Measurements from ENCODE around the gene SIGLEC10.
"Not testable (repeated sequence)": the region's sequence is repeated elsewhere in the genome, so short reads cannot be mapped to it uniquely, and the experiment has no call there.

Gene SIGLEC10

GRCh38 chr19:51417107-51417809 is at the start of gene SIGLEC10:
TSS of gene SIGLEC10 (minus strand) at chr19:51417642. CDS start at chr19:51417581, 61 bp downstream.
- peak; percentile 62 for DNase-seq (ENCODE audit: insufficient read length, low spot score)
- peak; percentile 89 for FAIRE-seq

DNA sequence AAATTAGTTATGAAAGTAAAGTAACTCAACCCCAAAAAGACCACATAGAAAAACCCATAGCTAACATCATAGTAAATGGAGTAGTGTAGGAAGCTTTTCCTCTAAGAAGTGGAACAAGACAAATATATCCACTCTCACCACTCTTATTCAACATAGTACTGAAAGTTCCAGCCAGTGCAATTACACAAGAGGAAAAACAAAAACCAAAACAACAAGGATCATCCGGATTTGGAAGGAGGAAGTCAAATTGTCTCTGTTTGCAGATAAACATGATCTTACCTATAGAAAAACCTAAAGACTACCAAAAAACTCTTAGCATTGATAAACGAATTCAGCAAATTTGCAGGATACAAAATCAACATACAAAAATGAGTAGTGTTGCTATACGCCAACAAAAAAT is 49.3 kb upstream of the SIGLEC10 start:
- no peak for FAIRE-seq
- DNase-seq (ENCODE audit: insufficient read length, low spot score) = no peak

GRCh38 chr19:51463976-51464581 is 46.6 kb upstream of the SIGLEC10 start:
- not testable (repeated sequence) for FAIRE-seq; DNase-seq (ENCODE audit: insufficient read length, low spot score)

- DNase-seq (ENCODE audit: insufficient read length, low spot score) = no peak
- FAIRE-seq = no peak
These were observed 45.2 kb upstream of the SIGLEC10 start for GRCh38 chr19:51462681-51463080.

DNA sequence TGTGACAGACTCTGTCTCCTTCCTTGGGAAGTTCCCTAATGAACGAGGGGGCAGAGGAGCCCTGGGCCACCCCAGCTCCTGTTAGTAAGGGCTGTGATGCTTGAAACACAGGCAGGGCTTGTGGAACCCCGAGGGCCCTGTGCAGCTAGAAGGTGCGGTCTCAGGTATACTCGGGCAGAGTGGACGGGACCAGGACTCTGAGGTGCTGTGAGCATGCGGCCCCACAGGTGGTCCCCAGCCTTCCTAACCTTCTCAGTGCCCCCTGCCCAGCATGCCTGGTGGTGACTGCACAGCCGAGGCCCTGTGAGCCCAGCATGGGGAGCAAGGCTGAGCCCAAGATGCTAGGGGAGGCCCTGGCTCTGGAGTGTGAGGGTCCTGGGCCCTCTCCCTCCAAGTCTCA is 44.8 kb upstream of the SIGLEC10 start:
- DNase-seq (ENCODE audit: insufficient read length, low spot score) = no peak
- FAIRE-seq = no peak

DNA sequence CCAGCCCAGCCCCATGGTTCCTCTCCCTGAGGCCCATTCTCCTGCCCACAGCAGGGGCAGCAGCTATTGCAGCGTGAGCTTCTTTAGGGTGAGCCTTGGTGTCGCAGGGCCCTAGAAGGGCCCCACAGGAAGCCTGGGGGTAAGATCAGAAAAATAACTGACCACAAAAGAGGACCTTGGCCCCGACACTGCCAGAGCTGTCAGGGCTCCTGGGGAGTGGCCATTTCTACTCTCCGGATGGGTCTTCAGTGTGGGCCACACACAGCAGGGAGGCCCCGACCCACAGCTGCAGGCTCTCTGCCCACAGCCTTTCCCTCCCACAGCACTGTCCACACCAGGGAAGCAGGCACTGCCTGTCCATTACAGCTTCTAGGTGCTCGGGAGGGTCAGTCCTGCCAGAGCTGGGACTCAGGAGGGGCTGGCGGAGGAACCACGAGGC is 44.3 kb upstream of the SIGLEC10 start:
- DNase-seq (ENCODE audit: insufficient read length, low spot score) (no peak), FAIRE-seq (no peak)

DNA sequence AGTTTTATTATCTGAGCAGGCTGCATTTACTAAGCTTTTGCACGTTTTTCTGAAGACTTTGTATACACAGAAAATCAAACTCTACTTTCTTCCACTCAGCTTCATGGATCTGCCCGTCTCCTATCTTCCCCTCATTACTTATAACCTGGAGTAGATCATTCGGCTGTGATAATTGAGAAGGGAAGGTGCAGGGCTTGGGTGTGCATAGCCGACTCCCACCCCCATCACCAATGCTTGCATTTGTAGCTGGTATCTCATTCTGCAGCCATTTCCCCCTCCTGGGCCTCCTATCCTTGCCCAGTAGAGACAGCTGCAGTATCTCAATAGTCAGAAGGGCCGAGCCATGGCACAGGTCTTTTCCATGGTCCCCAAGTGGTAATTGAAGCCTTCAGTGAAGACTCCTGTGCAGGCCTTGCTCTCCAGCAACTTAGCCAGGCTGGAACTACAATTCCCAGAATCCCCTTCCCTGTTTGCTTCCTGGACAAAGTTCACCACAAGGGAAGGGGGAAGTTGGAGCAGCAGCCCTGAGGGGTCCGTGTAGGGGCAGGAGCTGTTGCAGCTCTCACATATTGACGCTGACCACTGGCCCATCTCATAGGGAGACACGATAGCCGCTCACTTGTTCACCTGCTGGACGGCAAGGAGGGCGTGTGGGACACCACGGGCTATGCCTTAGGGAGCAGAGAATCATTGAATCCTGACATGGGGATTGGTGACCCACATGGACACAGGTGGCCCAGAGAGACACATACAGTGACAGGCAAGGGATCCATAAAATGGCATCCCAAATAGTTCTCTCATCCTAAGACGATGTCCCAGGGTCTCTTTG is 42.9 kb upstream of the SIGLEC10 start:
- DNase-seq (ENCODE audit: insufficient read length, low spot score) (no peak), FAIRE-seq (no peak)

- FAIRE-seq (no peak), DNase-seq (ENCODE audit: insufficient read length, low spot score) (no peak)
These were observed 41.6 kb upstream of the SIGLEC10 start for GRCh38 chr19:51458899-51459505.

DNA sequence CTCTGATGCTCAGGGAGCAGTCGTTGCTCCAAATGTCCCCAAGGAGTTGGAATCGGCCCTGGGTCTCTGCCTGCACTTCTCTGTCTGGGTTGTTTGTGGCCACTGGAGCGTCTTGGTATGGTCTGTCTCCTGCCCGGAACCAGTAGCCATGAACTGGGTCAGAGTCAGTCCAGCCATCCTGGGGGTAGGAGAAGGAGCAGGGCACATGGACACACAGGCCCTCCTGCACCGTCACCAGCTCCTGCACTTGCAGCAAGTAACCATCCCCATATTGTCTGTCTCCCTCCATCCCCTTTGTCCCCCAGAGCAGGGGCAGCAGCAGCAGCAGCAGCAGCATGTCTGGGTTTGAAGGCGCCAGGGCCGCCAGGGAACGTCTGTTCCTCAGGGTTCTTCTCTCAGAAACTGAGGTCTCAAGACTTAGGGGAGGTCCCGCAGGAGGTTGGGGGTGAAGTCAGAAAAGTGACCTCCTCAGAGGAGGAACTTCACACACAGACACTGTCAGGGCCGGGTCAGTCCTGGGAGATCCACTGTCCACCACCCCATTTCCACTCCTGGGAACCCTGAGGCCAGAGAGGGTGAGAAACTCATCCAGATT is 40.7 kb upstream of the SIGLEC10 start, which contains the start of gene SIGLEC8:
Gene SIGLEC8 (minus strand): TSS at position 404 of the 595 bp plus-strand sequence. CDS start 67 bp downstream, at position 337.
- DNase-seq (ENCODE audit: insufficient read length, low spot score) (no peak), FAIRE-seq (no peak)

- FAIRE-seq (no peak), DNase-seq (ENCODE audit: insufficient read length, low spot score) (no peak)
These were observed 40.0 kb upstream of the SIGLEC10 start for GRCh38 chr19:51457351-51458013.

GRCh38 chr19:51456541-51457290 is 39.3 kb upstream of the SIGLEC10 start:
- FAIRE-seq = no peak
- DNase-seq (ENCODE audit: insufficient read length, low spot score) = no peak

DNA sequence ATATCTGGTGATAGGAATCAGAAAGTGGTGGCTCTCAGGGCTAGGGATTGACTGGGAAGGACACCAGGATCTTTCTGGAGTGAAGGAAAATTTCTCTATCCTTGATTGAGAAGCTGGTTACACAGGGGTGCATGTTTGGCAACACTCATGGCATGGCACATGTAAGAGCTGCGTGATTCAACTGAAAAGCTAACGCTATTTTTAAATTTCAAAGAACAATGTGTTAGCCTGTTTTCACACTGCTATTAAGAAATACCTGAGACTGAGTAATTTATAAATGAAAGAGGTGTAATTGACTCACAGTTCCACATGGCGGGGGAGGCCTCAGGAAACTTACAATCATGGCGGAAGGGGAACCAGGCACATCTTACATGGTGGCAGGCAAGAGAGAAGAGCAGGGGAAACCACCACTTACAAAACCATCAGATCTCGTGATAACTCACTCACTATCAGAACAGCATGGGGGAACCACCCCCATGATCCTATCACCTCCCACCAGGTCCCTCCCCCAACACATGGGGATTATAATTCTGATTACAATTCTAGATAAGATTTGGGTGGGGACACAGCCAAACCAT is 33.4 kb upstream of the SIGLEC10 start:
- no peak for DNase-seq (ENCODE audit: insufficient read length, low spot score)
- FAIRE-seq = no peak

GRCh38 chr19:51448411-51449016 is 31.1 kb upstream of the SIGLEC10 start:
- no peak for DNase-seq (ENCODE audit: insufficient read length, low spot score)
- FAIRE-seq = no peak

- FAIRE-seq (no peak), DNase-seq (ENCODE audit: insufficient read length, low spot score) (no peak)
These were observed 30.6 kb upstream of the SIGLEC10 start for GRCh38 chr19:51448011-51448410.

- not testable (repeated sequence) for DNase-seq (ENCODE audit: insufficient read length, low spot score); FAIRE-seq
These were observed 30.1 kb upstream of the SIGLEC10 start for GRCh38 chr19:51447510-51447909.

GRCh38 chr19:51441410-51442390 is 24.3 kb upstream of the SIGLEC10 start:
- DNase-seq (ENCODE audit: insufficient read length, low spot score) (peak; percentile 59), FAIRE-seq (peak; percentile 96)

DNA sequence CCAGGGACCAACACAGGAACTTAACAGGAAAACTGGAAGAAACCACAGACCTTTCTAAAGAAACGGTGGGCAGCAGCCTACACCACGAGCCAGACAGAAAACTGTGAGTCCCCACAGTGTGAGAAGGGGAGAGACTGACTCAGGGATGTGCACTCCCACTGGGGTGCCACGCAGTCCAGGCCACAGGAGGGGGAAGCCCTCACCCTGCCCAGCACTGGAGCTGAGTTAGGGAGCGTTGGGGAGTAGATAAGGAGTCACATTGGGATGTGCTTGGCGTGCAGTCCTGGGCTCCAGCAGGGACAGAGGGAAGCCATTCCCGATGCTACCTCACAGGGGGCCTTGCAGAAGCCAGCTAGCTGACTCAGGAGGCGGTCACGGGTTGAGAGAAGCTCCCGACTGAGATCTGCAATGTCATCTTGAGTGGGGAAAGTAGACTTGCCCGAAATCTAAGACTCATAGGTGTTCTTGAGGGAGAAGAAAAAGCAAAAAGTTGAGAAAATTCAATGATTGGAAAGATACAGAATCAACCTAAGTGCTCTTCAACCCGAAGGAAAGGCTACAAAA is 23.5 kb upstream of the SIGLEC10 start:
- FAIRE-seq = no peak

More for the DNA sequence above, 23.5 kb upstream of the SIGLEC10 start:
- DNase-seq (ENCODE audit: insufficient read length, low spot score) = no peak
